Karpas-422 (cell line): ENCODE results near the gene SLC25A44. TPM values are rescaled to one million over a fixed set of nuclear protein-coding genes. Genes with fewer than 3 reads are reported as not detected.
A peak's percentile ranks its signal among the peaks of the same experiment; 100 is the strongest.

Experiments
- DNase-seq: peaks from one replicate; pipeline ENCODE4 v3.0.0-alpha.2; 2015
- H2AFZ ChIP-seq: fragments of 200-600 bp; sonication (generic); 2 replicates; pipeline ENCODE4 v1.6.1; 2014; ENCODE audit warnings: antibody characterized with exemption, low read length, mixed read lengths
- H3K27ac ChIP-seq: fragments of 200-600 bp; sonication (generic); 2 replicates; pipeline ENCODE4 v1.5.1; 2014; ENCODE audit warnings: mild to moderate bottlenecking, low read length, moderate library complexity
- H3K27me3 ChIP-seq: fragments of 200-600 bp; sonication (generic); 2 replicates; pipeline ENCODE4 v1.6.1; 2014; ENCODE audit warnings: low read length, mixed read lengths
- H3K36me3 ChIP-seq: fragments of 200-600 bp; sonication (generic); 2 replicates; pipeline ENCODE4 v1.6.1; 2014; ENCODE audit warnings: low read length, mixed read lengths; ENCODE audit not compliant: insufficient read depth
- H3K4me1 ChIP-seq: fragments of 200-600 bp; sonication (generic); 2 replicates; pipeline ENCODE4 v1.6.1; 2014; ENCODE audit warnings: mild to moderate bottlenecking, low read length, mixed read lengths
- H3K4me2 ChIP-seq: fragments of 200-600 bp; sonication (generic); 2 replicates; pipeline ENCODE4 v1.6.1; 2014; ENCODE audit warnings: low read length, low read depth, mild to moderate bottlenecking; ENCODE audit not compliant: poor library complexity, severe bottlenecking
- H3K4me3 ChIP-seq: fragments of 200-600 bp; sonication (generic); 2 replicates; pipeline ENCODE4 v1.5.1; 2014; ENCODE audit warnings: mild to moderate bottlenecking, antibody characterized with exemption, low read length, mixed read lengths
- H3K79me2 ChIP-seq: fragments of 200-600 bp; sonication (generic); 2 replicates; pipeline ENCODE4 v1.6.1; 2014; ENCODE audit warnings: mild to moderate bottlenecking, low read length, mixed read lengths
- H3K9ac ChIP-seq: fragments of 200-600 bp; sonication (generic); 2 replicates; pipeline ENCODE4 v1.6.0; 2014; ENCODE audit warnings: low read length
- H3K9me2 ChIP-seq: fragments of 200-600 bp; sonication (generic), shearing (Covaris generic); replicated peaks from 2 replicates; pipeline ENCODE4 v1.6.0; 2014; ENCODE audit warnings: mild to moderate bottlenecking, low read length, moderate library complexity; ENCODE audit not compliant: insufficient read depth
- H3K9me3 ChIP-seq: fragments of 300-700, 200-600 bp; sonication (generic); 2 replicates; pipeline ENCODE4 v1.6.1; 2014; ENCODE audit warnings: low read length, mixed read lengths
- H4K20me1 ChIP-seq: fragments of 200-600 bp; sonication (generic); 2 replicates; pipeline ENCODE4 v1.6.1; 2014; ENCODE audit warnings: mild to moderate bottlenecking, antibody characterized with exemption, low read length, low read depth; ENCODE audit not compliant: insufficient read depth
- total RNA-seq: library from RNA; depleted of rRNA; stranded (reverse); fragments of >200 nt; shearing (Covaris generic); gene quantifications from 2 replicates; pipeline ENCODE4 v1.2.3, GENCODE V29; 2014; ENCODE audit warnings: low replicate concordance

SLC25A44 gene
- total RNA-seq, 1 experiment from 2014 or later, result 24.0 TPM

- no peak overlapping the region for H3K9ac ChIP-seq
- DNase-seq, result no peak
- no peaks in the 10 kb centered on the region for H3K79me2 ChIP-seq
- H3K4me3 ChIP-seq, result no peak overlapping the region
- no peaks in the 10 kb centered on the region for H3K9me2 ChIP-seq
- H3K27ac ChIP-seq, result no peak overlapping the region
- H3K36me3 ChIP-seq, result 0 out of 2 replicates have a peak, but pooled peaks cover 3% of the 10 kb centered on the region
- 0 out of 2 replicates have a peak, but pooled peaks cover 5% of the 10 kb centered on the region for H3K4me1 ChIP-seq
- no peaks in the 10 kb centered on the region for H3K27me3 ChIP-seq
- no peak overlapping the region for H3K4me2 ChIP-seq
- H3K9me3 ChIP-seq, result no peaks in the 10 kb centered on the region
- no peaks in the 10 kb centered on the region for H4K20me1 ChIP-seq
- no peak overlapping the region for H2AFZ ChIP-seq
Observed at GRCh38 chr1:156229809-156230472, 36.0 kb downstream of the SLC25A44 start.

GRCh38 chr1:156230473-156230837 lies 36.6 kb downstream of the SLC25A44 start:
- H4K20me1 ChIP-seq, result no peaks in the 10 kb centered on the region
- no peak overlapping the region for H2AFZ ChIP-seq
- no peak overlapping the region for H3K27ac ChIP-seq
- H3K27me3 ChIP-seq, result no peaks in the 10 kb centered on the region
- no peak for DNase-seq
- H3K79me2 ChIP-seq, result no peaks in the 10 kb centered on the region
- H3K9me2 ChIP-seq, result no peaks in the 10 kb centered on the region
- H3K4me3 ChIP-seq, result no peak overlapping the region
- no peak overlapping the region for H3K4me2 ChIP-seq
- 0 out of 2 replicates have a peak, but pooled peaks cover 5% of the 10 kb centered on the region for H3K4me1 ChIP-seq
- 0 out of 2 replicates have a peak, but pooled peaks cover 3% of the 10 kb centered on the region for H3K36me3 ChIP-seq
- no peak overlapping the region for H3K9ac ChIP-seq
- no peaks in the 10 kb centered on the region for H3K9me3 ChIP-seq

GRCh38 chr1:156232201-156232894 lies 38.4 kb downstream of the SLC25A44 start:
- H3K4me2 ChIP-seq, result no peak overlapping the region
- H3K9ac ChIP-seq, result no peak overlapping the region
- no peak overlapping the region for H3K27ac ChIP-seq
- peaks cover 2% of the 10 kb centered on the region; the same call in 1 of the 2 replicates for H3K36me3 ChIP-seq
- no peak for DNase-seq
- no peaks in the 10 kb centered on the region for H4K20me1 ChIP-seq
- H3K79me2 ChIP-seq, result no peaks in the 10 kb centered on the region
- H2AFZ ChIP-seq, result no peak overlapping the region
- no peak overlapping the region for H3K4me3 ChIP-seq
- H3K9me3 ChIP-seq, result no peaks in the 10 kb centered on the region
- no peaks in the 10 kb centered on the region for H3K27me3 ChIP-seq
- no peaks in the 10 kb centered on the region for H3K9me2 ChIP-seq
- 0 out of 2 replicates have a peak, but pooled peaks cover 5% of the 10 kb centered on the region for H3K4me1 ChIP-seq

- no peak for DNase-seq
- H3K4me1 ChIP-seq, result 0 out of 2 replicates have a peak, but pooled peaks cover 5% of the 10 kb centered on the region
- H3K79me2 ChIP-seq, result no peaks in the 10 kb centered on the region
- H4K20me1 ChIP-seq, result no peaks in the 10 kb centered on the region
- H3K9me3 ChIP-seq, result no peaks in the 10 kb centered on the region
- no peak overlapping the region for H3K4me2 ChIP-seq
- no peaks in the 10 kb centered on the region for H3K9me2 ChIP-seq
- no peak overlapping the region for H3K27ac ChIP-seq
- peaks cover 2% of the 10 kb centered on the region; the same call in 1 of the 2 replicates for H3K36me3 ChIP-seq
- H2AFZ ChIP-seq, result no peak overlapping the region
- H3K4me3 ChIP-seq, result no peak overlapping the region
- no peak overlapping the region for H3K9ac ChIP-seq
- no peaks in the 10 kb centered on the region for H3K27me3 ChIP-seq
Observed at GRCh38 chr1:156233426-156234127, 39.7 kb downstream of the SLC25A44 start.

- no peaks in the 10 kb centered on the region for H3K9me2 ChIP-seq
- no peaks in the 10 kb centered on the region for H3K27me3 ChIP-seq
- H4K20me1 ChIP-seq, result no peaks in the 10 kb centered on the region
- peaks cover 2% of the 10 kb centered on the region; the same call in 1 of the 2 replicates for H3K36me3 ChIP-seq
- no peak overlapping the region for H3K4me2 ChIP-seq
- H3K9me3 ChIP-seq, result no peaks in the 10 kb centered on the region
- DNase-seq, result no peak
- H3K4me1 ChIP-seq, result peaks cover 6% of the 10 kb centered on the region
- H3K27ac ChIP-seq, result no peak overlapping the region
- H2AFZ ChIP-seq, result no peak overlapping the region
- H3K79me2 ChIP-seq, result no peaks in the 10 kb centered on the region
- H3K4me3 ChIP-seq, result no peak overlapping the region
- H3K9ac ChIP-seq, result no peak overlapping the region
Observed at GRCh38 chr1:156236164-156236563, 42.3 kb downstream of the SLC25A44 start.

- Histone ChIP-seq H3K4me2 (no peak overlapping the region), H3K9me3 (no peaks in the 10 kb centered on the region), H3K36me3 (peaks cover 2% of the 10 kb centered on the region; the same call in 1 of the 2 replicates), H3K4me1 (peaks cover 13% of the 10 kb centered on the region), H3K4me3 (no peak overlapping the region), H3K79me2 (no peaks in the 10 kb centered on the region), H2AFZ (no peak overlapping the region), H4K20me1 (no peaks in the 10 kb centered on the region), H3K9me2 (no peaks in the 10 kb centered on the region), H3K27me3 (no peaks in the 10 kb centered on the region), H3K27ac (no peak overlapping the region), H3K9ac (no peak overlapping the region)
- no peak for DNase-seq
Observed at GRCh38 chr1:156238248-156238647, 44.3 kb downstream of the SLC25A44 start.

GRCh38 chr1:156241311-156241811 lies 47.5 kb downstream of the SLC25A44 start:
- Histone ChIP-seq H3K27ac (no peak overlapping the region), H3K9ac (no peak overlapping the region), H3K4me3 (no peak overlapping the region), H4K20me1 (no peaks in the 10 kb centered on the region), H3K79me2 (no peaks in the 10 kb centered on the region), H3K9me2 (no peaks in the 10 kb centered on the region), H2AFZ (no peak overlapping the region), H3K4me2 (no peak overlapping the region), H3K4me1 (peaks cover 13% of the 10 kb centered on the region), H3K9me3 (no peaks in the 10 kb centered on the region), H3K27me3 (no peaks in the 10 kb centered on the region), H3K36me3 (peaks cover 2% of the 10 kb centered on the region; the same call in 1 of the 2 replicates)
- DNase-seq, result peak; percentile 67

GRCh38 chr1:156241926-156242325 lies 48.0 kb downstream of the SLC25A44 start, which contains the start of gene BGLAP:
BGLAP (plus strand) TSS chr1:156242184; CDS start chr1:156242232, 48 bp downstream.
- no peak for DNase-seq
- Histone ChIP-seq H4K20me1 (no peaks in the 10 kb centered on the region), H3K9ac (no peak within 1 kb of the TSS), H3K36me3 (peaks cover 2% of the 10 kb centered on the region; the same call in 1 of the 2 replicates), H2AFZ (no peak within 1 kb of the TSS), H3K4me3 (no peak within 1 kb of the TSS), H3K4me1 (peaks cover 13% of the 10 kb centered on the region), H3K27me3 (no peaks in the 10 kb centered on the region), H3K9me3 (no peaks in the 10 kb centered on the region), H3K27ac (no peak within 1 kb of the TSS), H3K9me2 (no peaks in the 10 kb centered on the region), H3K4me2 (no peak within 1 kb of the TSS), H3K79me2 (no peaks in the 10 kb centered on the region)
